ENCODE measurements around the gene ZNF474.

DNA sequence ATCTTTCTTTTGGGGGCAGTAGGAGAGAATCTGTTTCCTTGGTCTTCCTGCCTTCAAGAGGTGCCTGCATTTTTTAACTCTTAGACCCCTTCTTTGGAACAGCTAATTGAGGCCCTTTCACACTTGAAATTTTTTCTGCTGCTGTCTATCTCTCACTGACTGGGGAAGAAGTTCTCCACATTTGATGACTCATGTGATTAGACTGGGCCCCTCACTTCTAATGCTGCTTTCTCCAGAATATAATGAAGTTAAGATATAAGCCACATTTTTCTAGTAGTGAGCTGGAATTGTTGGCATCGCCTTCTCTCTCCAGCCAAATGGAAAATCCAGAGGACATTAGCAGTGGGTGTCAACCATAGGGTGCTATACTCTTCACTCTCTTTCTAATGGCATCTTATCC is 12.4 kb downstream of the ZNF474 start:
- TF ChIP-seq CTCF (conservative IDR thresholded peaks at IDR 0.05) = no peak
- TF ChIP-seq ZFX (IDR thresholded peaks at IDR 0.05) = no peak

Measured in C4-2B (cell line).